ENCODE results near the gene ADAMTS15.

The ADAMTS15 gene

GRCh38 chr11:130473795-130474377 is 25.4 kb downstream of the ADAMTS15 start:
- CTCF ChIA-PET: interaction anchor here (0.6 kb wide), 1 partner anchor 396 kb away, joined by 3 read pairs; no protein-coding TSS in a partner anchor
- no peak for TF ChIP-seq ZNF23 (tag by site-specific recombination; IDR thresholded peaks at IDR 0.05; ENCODE audit: borderline replicate concordance)
- no peak for TF ChIP-seq ZNF362 (tag by site-specific recombination; IDR thresholded peaks at IDR 0.05)
- no peak for TF ChIP-seq ZNF391 (tag by site-specific recombination; IDR thresholded peaks at IDR 0.05; ENCODE audit: borderline replicate concordance, low read depth)
- TF ChIP-seq FEZF1 (tag by site-specific recombination; IDR thresholded peaks at IDR 0.05): no peak
- no peak for TF ChIP-seq ZNF114 (tag by site-specific recombination; IDR thresholded peaks at IDR 0.05)
- no peak for TF ChIP-seq SALL2 (tag by site-specific recombination; IDR thresholded peaks at IDR 0.05; ENCODE audit: borderline replicate concordance)
- TF ChIP-seq BCL11B (tag by site-specific recombination; IDR thresholded peaks at IDR 0.05; ENCODE audit: low read depth): no peak
- TF ChIP-seq AEBP2 (tag by site-specific recombination; IDR thresholded peaks at IDR 0.05; ENCODE audit: borderline replicate concordance): no peak
- TF ChIP-seq ZNF830 (tag by site-specific recombination; IDR thresholded peaks at IDR 0.05; ENCODE audit: low read depth): no peak
- no peak for TF ChIP-seq ZNF398 (tag by site-specific recombination; IDR thresholded peaks at IDR 0.05)
- TF ChIP-seq ZNF785 (tag by site-specific recombination; IDR thresholded peaks at IDR 0.05): no peak
- no peak for TF ChIP-seq ZNF211 (tag by site-specific recombination; IDR thresholded peaks at IDR 0.05; ENCODE audit: low read depth)
- TF ChIP-seq ZBTB44 (tag by site-specific recombination; IDR thresholded peaks at IDR 0.05): no peak
- no peak for TF ChIP-seq PRDM10 (tag by site-specific recombination; IDR thresholded peaks at IDR 0.05)
- no peak for TF ChIP-seq ZNF561 (tag by site-specific recombination; IDR thresholded peaks at IDR 0.05; ENCODE audit: borderline replicate concordance)
- TF ChIP-seq PRDM6 (tag by site-specific recombination; IDR thresholded peaks at IDR 0.05): no peak
- no peak for TF ChIP-seq ZNF837 (tag by site-specific recombination; IDR thresholded peaks at IDR 0.05)
- no peak for TF ChIP-seq ZNF843 (tag by site-specific recombination; IDR thresholded peaks at IDR 0.05)
- TF ChIP-seq ZBTB48 (tag by site-specific recombination; IDR thresholded peaks at IDR 0.05): no peak
- POLR2A ChIA-PET: no interaction called here
- Histone ChIP-seq H3K4me3 (ENCODE audit: low read depth, low read length) (no peak overlapping the region), H3K4me1 (ENCODE audit: control insufficient read depth, insufficient read depth, low read length) (no peaks in the 10 kb centered on the region), H3K36me3 (ENCODE audit: control insufficient read depth in 2 of 2, insufficient read depth in 1 of 2, low read length in 2 of 2) (peaks cover 0 to 12% of the 10 kb centered on the region in 2 experiments; a peak in 1 of 3 replicates), H3K27ac (ENCODE audit: extremely low read depth, low read depth, low read length) (no peak overlapping the region), H3K9me3 (ENCODE audit: control insufficient read depth, insufficient read depth, low read depth, low read length) (no peaks in the 10 kb centered on the region)

Data from HEK293 (cell line).